ENCODE results near the gene CACNA1F.

DNA sequence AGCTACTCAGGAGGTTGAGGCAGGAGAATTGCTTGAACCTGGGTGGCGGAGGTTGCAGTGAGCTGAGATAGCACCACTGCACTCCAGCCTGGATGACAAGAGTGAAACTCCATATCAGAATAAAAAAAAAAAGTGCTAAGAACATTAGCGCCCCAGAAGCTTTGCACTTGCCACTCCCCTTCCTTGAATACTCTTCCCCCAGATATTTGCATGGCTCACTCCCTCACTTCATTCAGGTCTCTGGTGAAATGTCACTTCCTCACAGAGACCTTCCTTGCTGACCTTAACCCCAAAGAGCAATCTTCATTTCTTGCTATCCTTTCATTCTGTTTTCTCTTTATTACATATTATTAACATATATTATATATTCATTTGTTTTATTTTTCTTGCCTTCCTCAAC is 11.3 kb downstream of the CACNA1F start:
- TF ChIP-seq, protein P1, sequence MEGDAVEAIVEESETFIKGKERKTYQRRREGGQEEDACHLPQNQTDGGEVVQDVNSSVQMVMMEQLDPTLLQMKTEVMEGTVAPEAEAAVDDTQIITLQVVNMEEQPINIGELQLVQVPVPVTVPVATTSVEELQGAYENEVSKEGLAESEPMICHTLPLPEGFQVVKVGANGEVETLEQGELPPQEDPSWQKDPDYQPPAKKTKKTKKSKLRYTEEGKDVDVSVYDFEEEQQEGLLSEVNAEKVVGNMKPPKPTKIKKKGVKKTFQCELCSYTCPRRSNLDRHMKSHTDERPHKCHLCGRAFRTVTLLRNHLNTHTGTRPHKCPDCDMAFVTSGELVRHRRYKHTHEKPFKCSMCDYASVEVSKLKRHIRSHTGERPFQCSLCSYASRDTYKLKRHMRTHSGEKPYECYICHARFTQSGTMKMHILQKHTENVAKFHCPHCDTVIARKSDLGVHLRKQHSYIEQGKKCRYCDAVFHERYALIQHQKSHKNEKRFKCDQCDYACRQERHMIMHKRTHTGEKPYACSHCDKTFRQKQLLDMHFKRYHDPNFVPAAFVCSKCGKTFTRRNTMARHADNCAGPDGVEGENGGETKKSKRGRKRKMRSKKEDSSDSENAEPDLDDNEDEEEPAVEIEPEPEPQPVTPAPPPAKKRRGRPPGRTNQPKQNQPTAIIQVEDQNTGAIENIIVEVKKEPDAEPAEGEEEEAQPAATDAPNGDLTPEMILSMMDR (IDR thresholded peaks at IDR 0.05), result no peak
- no peak for TF ChIP-seq POLR2A (IDR thresholded peaks at IDR 0.05)

Measured in thyroid gland (tissue), 4 donors.